IMR-90 (cell line): ENCODE results near the gene EVI2A. TPM values are rescaled to one million over a fixed set of nuclear protein-coding genes. Genes with fewer than 3 reads are reported as not detected.

Source experiments
- ATAC-seq: fragments of 200-7000 bp; cut with Tn5 transposase; 2 replicates; pipeline ENCODE4 v1.9.1; 2020; ENCODE audit warnings: low read depth, mild to moderate bottlenecking, moderate library complexity
- BruUV-seq: library from RNA; stranded (reverse); fragments of 400-500 nt; replicated peaks from 2 replicates; lab custom pipeline; 2021; lab: Mats Ljungman, UMichigan
- CTCF ChIA-PET: fragments of 300-600 bp; formaldehyde crosslinking; extraction: SDS; loops from one replicate; lab custom pipeline; 2021; ENCODE audit warnings: antibody characterized with exemption; lab: Yijun Ruan, JAX
- POLR2A ChIA-PET: fragments of 300-600 bp; sonication (Branson Sonifier 250); formaldehyde crosslinking; loops from one replicate; lab custom pipeline; 2022; ENCODE audit warnings: antibody characterized with exemption; ENCODE audit not compliant: unreplicated experiment; lab: Charles Lee
- DNase-seq: peaks from one replicate; pipeline ENCODE4 v3.0.0; 2013
- H2AFZ ChIP-seq: replicated peaks from 2 replicates; pipeline ENCODE3; 2013; ENCODE audit warnings: low read length, mild to moderate bottlenecking; ENCODE audit not compliant: poor library complexity
- H2AK5ac ChIP-seq: 2 replicates; pipeline ENCODE4 v1.6.1; 2013; ENCODE audit warnings: low read depth, low read length, inconsistent platforms
- H2AK9ac ChIP-seq: replicated peaks from 2 replicates; pipeline ENCODE3; 2013; ENCODE audit warnings: mild to moderate bottlenecking, low read depth, low read length, moderate library complexity; ENCODE audit not compliant: poor library complexity
- H2BK120ac ChIP-seq: 2 replicates; pipeline ENCODE4 v1.6.1; 2013; ENCODE audit warnings: low read depth, low read length, inconsistent platforms
- H2BK15ac ChIP-seq: 3 replicates; pipeline ENCODE4 v1.6.1; 2013; ENCODE audit warnings: low read depth, low read length, inconsistent platforms
- H2BK20ac ChIP-seq: 2 replicates; pipeline ENCODE4 v1.6.1; 2013; ENCODE audit warnings: low read depth, mild to moderate bottlenecking, inconsistent platforms, low read length, moderate library complexity
- H2BK5ac ChIP-seq: 2 replicates; pipeline ENCODE4 v1.6.1; 2013; ENCODE audit warnings: mild to moderate bottlenecking, low read depth, low read length, inconsistent platforms; ENCODE audit not compliant: poor library complexity, severe bottlenecking
- H3K14ac ChIP-seq: replicated peaks from 2 replicates; pipeline ENCODE4 v1.6.1; 2013; ENCODE audit warnings: low read depth, low read length, inconsistent platforms
- H3K18ac ChIP-seq: 2 replicates; pipeline ENCODE4 v1.6.1; 2013; ENCODE audit warnings: low read depth, low read length, control low read depth
- H3K23ac ChIP-seq: 2 replicates; pipeline ENCODE4 v1.6.1; 2013; ENCODE audit warnings: low read depth, low read length, inconsistent platforms
- H3K27ac ChIP-seq: 2 replicates; pipeline ENCODE4 v1.5.1; 2013; ENCODE audit warnings: mild to moderate bottlenecking, control low read depth, low read length; ENCODE audit not compliant: insufficient read depth
- H3K27me3 ChIP-seq: 2 replicates; pipeline ENCODE4 v1.6.1; 2013; ENCODE audit warnings: low read length; ENCODE audit not compliant: control insufficient read depth, insufficient read depth
- H3K36me3 ChIP-seq: 2 replicates; pipeline ENCODE4 v1.6.1; 2013; ENCODE audit warnings: low read length, mixed read lengths; ENCODE audit not compliant: control insufficient read depth, insufficient read depth
- H3K4ac ChIP-seq: 2 replicates; pipeline ENCODE4 v1.6.1; 2013; ENCODE audit warnings: low read depth, low read length, inconsistent platforms
- H3K4me1 ChIP-seq: 2 replicates; pipeline ENCODE4 v1.6.1; 2013; ENCODE audit warnings: low read length, mixed read lengths; ENCODE audit not compliant: control insufficient read depth, insufficient read depth
- H3K4me2 ChIP-seq: 2 replicates; pipeline ENCODE4 v1.6.1; 2013; ENCODE audit warnings: low read depth, mild to moderate bottlenecking, control low read depth, low read length, moderate library complexity
- H3K4me3 ChIP-seq: 2 replicates; pipeline ENCODE4 v1.5.1; 2013; ENCODE audit warnings: low read depth, mild to moderate bottlenecking, control low read depth, low read length, moderate library complexity; ENCODE audit not compliant: insufficient read depth
- H3K56ac ChIP-seq: 2 replicates; pipeline ENCODE4 v1.6.1; 2013; ENCODE audit warnings: low read length, inconsistent platforms; ENCODE audit not compliant: insufficient read depth; ENCODE audit errors: extremely low read depth
- H3K79me1 ChIP-seq, 2 experiments: 2 replicates each; pipeline ENCODE4 v1.6.1; 2013; ENCODE audit warnings: low read length in 2 of 2, inconsistent platforms in 1 of 2, low read depth in 1 of 2
- H3K9ac ChIP-seq: 2 replicates; pipeline ENCODE4 v1.6.1; 2013; ENCODE audit warnings: low read depth, low read length, control low read depth
- H3K9me1 ChIP-seq: 2 replicates; pipeline ENCODE4 v1.6.1; 2013; ENCODE audit warnings: low read length, inconsistent platforms; ENCODE audit not compliant: insufficient read depth
- H3K9me3 ChIP-seq: 2 replicates; pipeline ENCODE4 v1.6.1; 2013; ENCODE audit warnings: low read length; ENCODE audit not compliant: control insufficient read depth, insufficient read depth
- H4K20me1 ChIP-seq: 2 replicates; pipeline ENCODE4 v1.6.1; 2013; ENCODE audit warnings: low read length, inconsistent platforms; ENCODE audit not compliant: insufficient read depth
- H4K5ac ChIP-seq: 2 replicates; pipeline ENCODE4 v1.6.1; 2013; ENCODE audit warnings: mild to moderate bottlenecking, low read depth, low read length, control low read depth
- H4K8ac ChIP-seq, 2 experiments: 2 replicates each; pipeline ENCODE4 v1.6.1; 2013; ENCODE audit warnings: low read depth in 2 of 2, low read length in 2 of 2, control low read depth in 1 of 2, inconsistent platforms in 1 of 2
- H4K91ac ChIP-seq: 2 replicates; pipeline ENCODE4 v1.6.1; 2013; ENCODE audit warnings: low read depth, low read length, inconsistent platforms; ENCODE audit not compliant: insufficient read depth
- CEBPB ChIP-seq: IDR thresholded peaks from 2 replicates; pipeline ENCODE4 v1.6.1; 2012; ENCODE audit warnings: low read depth, low read length, improper control_type of control experiment
- MAFK ChIP-seq: IDR thresholded peaks from 2 replicates; pipeline ENCODE4 v1.6.1; 2012; ENCODE audit warnings: low read depth, low read length, improper control_type of control experiment
- MXI1 ChIP-seq: IDR thresholded peaks from 2 replicates; pipeline ENCODE4 v1.6.1; 2012; ENCODE audit warnings: low read depth, mild to moderate bottlenecking, low read length, moderate library complexity, borderline replicate concordance
- POLR2A ChIP-seq: IDR thresholded peaks from 2 replicates; pipeline ENCODE4 v1.6.1; 2012; ENCODE audit warnings: mild to moderate bottlenecking, low read depth, low read length
- WGBS, 2 experiments: methylation state at CpG; one replicate each; pipeline versions ENCODE4 v1.1.5 to v1.1.7; 2013; ENCODE audit warnings: missing lambda C conversion rate in 2 of 2; ENCODE audit not compliant: insufficient read length in 1 of 2; ENCODE audit errors: extremely low coverage in 2 of 2; 5-methylcytosine and 5-hydroxymethylcytosine counted together
- dilution Hi-C: fragments of 300-500 bp; cut with HindIII; formaldehyde crosslinking; loops from one replicate; pipeline ENCODE4 v1.14.3; 2018; ENCODE audit warnings: low sequenced_read_pairs; ENCODE audit not compliant: unreplicated experiment
- in situ Hi-C: fragments of 300-500 bp; cut with MboI; formaldehyde crosslinking; loops from 3 replicates; pipeline ENCODE4 v1.14.3; 2019; ENCODE audit warnings: low sequenced_read_pairs, inconsistent platforms, mixed read lengths
- intact Hi-C: fragments of 100-400 bp; cut with micrococcal nuclease; formaldehyde crosslinking; loops from 2 replicates; pipeline ENCODE4 v1.10.0; 2022
- polyA plus RNA-seq, 3 experiments: library from polyadenylated mRNA; depleted of rRNA; stranded (reverse); fragments of >200 nt; gene quantifications; 2 replicates each; pipeline ENCODE4 v1.2.3, GENCODE V29; 2012; ENCODE audit warnings: low replicate concordance in 1 of 3
- total RNA-seq: library from RNA; depleted of rRNA; stranded (reverse); fragments of >200 nt; gene quantifications from 2 replicates; pipeline ENCODE4 v1.2.3, GENCODE V29; 2012
- TF ChIP-seq, protein P1 (sequence below): conservative IDR thresholded peaks from 2 replicates; pipeline ENCODE4 v1.5.1; 2012; ENCODE audit warnings: mild to moderate bottlenecking, low read depth, low read length, improper control_type of control experiment

The EVI2A gene
- total and polyA plus RNA-seq, 2 of the 4 experiments (the other 2 are of a cell fraction): 0.50 to 0.90 TPM

DNA sequence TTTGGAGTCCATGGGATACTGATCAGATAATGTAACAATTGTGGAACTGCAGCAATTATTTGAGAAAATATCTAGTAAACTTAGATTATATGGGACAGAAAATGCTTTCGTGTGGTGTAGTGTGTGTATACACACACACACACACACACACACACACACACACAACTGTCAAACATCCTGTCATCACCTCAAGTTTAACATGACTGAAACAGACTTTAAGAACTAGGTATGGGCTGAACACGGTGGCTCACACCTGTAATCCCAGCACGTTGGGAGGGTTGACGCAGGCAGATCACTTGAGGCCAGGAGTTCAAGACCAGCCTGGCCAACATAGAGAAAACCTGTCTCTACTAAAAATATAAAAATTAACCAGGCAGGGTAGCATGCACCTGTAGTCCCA is 544 bp upstream of the EVI2A start:
- peak overlapping the region; percentile 72 for H2AK5ac ChIP-seq
- peaks cover 8% of the 10 kb centered on the region for H3K36me3 ChIP-seq
- H2BK120ac ChIP-seq: no peak overlapping the region
- no peak overlapping the region for H3K9ac ChIP-seq
- H3K18ac ChIP-seq: no peak overlapping the region
- H3K4ac ChIP-seq: peak overlapping the region; percentile 48; the same call in 1 of the 2 replicates
- DNase-seq: no peak
- no CpG with 5 or more reads among the region's 4 CpGs for WGBS, 2 experiments
- POLR2A ChIA-PET: no interaction called here
- H3K56ac ChIP-seq: no peak overlapping the region
- H3K4me1 ChIP-seq: peaks cover 3% of the 10 kb centered on the region
- H2BK20ac ChIP-seq: peak overlapping the region; percentile 34; the same call in 1 of the 2 replicates
- no peaks in the 10 kb centered on the region for H3K9me1 ChIP-seq
- H2AK9ac ChIP-seq: no peak overlapping the region
- H2BK5ac ChIP-seq: no peak overlapping the region
- H4K5ac ChIP-seq: no peak overlapping the region
- H3K4me2 ChIP-seq: no peak overlapping the region
- TF ChIP-seq MXI1: no peak
- TF ChIP-seq POLR2A: no peak
- TF ChIP-seq, protein P1, sequence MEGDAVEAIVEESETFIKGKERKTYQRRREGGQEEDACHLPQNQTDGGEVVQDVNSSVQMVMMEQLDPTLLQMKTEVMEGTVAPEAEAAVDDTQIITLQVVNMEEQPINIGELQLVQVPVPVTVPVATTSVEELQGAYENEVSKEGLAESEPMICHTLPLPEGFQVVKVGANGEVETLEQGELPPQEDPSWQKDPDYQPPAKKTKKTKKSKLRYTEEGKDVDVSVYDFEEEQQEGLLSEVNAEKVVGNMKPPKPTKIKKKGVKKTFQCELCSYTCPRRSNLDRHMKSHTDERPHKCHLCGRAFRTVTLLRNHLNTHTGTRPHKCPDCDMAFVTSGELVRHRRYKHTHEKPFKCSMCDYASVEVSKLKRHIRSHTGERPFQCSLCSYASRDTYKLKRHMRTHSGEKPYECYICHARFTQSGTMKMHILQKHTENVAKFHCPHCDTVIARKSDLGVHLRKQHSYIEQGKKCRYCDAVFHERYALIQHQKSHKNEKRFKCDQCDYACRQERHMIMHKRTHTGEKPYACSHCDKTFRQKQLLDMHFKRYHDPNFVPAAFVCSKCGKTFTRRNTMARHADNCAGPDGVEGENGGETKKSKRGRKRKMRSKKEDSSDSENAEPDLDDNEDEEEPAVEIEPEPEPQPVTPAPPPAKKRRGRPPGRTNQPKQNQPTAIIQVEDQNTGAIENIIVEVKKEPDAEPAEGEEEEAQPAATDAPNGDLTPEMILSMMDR: no peak
- TF ChIP-seq MAFK: no peak
- no peak for TF ChIP-seq CEBPB
- H2AFZ ChIP-seq: no peak overlapping the region
- no peak overlapping the region for H4K91ac ChIP-seq
- no peak for ATAC-seq
- intact Hi-C loops: no loop called here
- no peaks in the 10 kb centered on the region for H3K27me3 ChIP-seq
- no peaks in the 10 kb centered on the region for H3K9me3 ChIP-seq
- no peak overlapping the region for H3K23ac ChIP-seq
- BruUV-seq: no TSS peak
- in situ Hi-C loops: no loop called here
- H3K27ac ChIP-seq: no peak overlapping the region
- CTCF ChIA-PET: no interaction called here
- H4K20me1 ChIP-seq: no peaks in the 10 kb centered on the region
- H3K14ac ChIP-seq: no peak overlapping the region
- H2BK15ac ChIP-seq: peak overlapping the region; percentile 21; the same call in 1 of the 3 replicates
- peaks cover 3 to 34% of the 10 kb centered on the region in 2 experiments; a peak in 2 of 4 replicates for H3K79me1 ChIP-seq
- no peak overlapping the region for H4K8ac ChIP-seq
- dilution Hi-C loops: no loop called here
- no peak overlapping the region for H3K4me3 ChIP-seq
